Neutrophil (primary cell): ENCODE results near the gene P3H4.

ENCODE experiments used
- H3K27ac ChIP-seq: fragments of 200-600 bp; sonication (generic); 2 replicates; pipeline ENCODE4 v1.5.1; 2016; ENCODE audit warnings: mild to moderate bottlenecking, moderate library complexity
- H3K27me3 ChIP-seq: fragments of 200-600 bp; sonication (generic); 2 replicates; pipeline ENCODE4 v1.6.0; 2016; ENCODE audit warnings: mild to moderate bottlenecking
- H3K36me3 ChIP-seq: fragments of 200-600 bp; sonication (generic); 2 replicates; pipeline ENCODE4 v1.5.1; 2017
- H3K4me1 ChIP-seq, 2 experiments: fragments of 200-600 bp in 1 of 2; sonication (generic) in 1 of 2; 1 replicate in 1 of 2; 2 replicates in 1 of 2; pipeline versions ENCODE4 v1.5.1 to v1.6.1; 2013 to 2016; ENCODE audit warnings: low read depth in 1 of 2, low read length in 1 of 2, mild to moderate bottlenecking in 1 of 2, moderate library complexity in 1 of 2; ENCODE audit not compliant: control insufficient read depth in 1 of 2, insufficient read depth in 1 of 2
- H3K4me3 ChIP-seq, 2 experiments: fragments of 200-600 bp in 1 of 2; sonication (generic) in 1 of 2; 1 replicate in 1 of 2; 2 replicates in 1 of 2; pipeline ENCODE4 v1.5.1; 2013 to 2016; ENCODE audit warnings: low read depth in 1 of 2, low read length in 1 of 2, mild to moderate bottlenecking in 1 of 2, moderate library complexity in 1 of 2
- H3K9me3 ChIP-seq: fragments of 200-600 bp; sonication (generic); 2 replicates; pipeline ENCODE4 v1.5.1; 2016
- TF ChIP-seq, protein P1 (sequence below): fragments of 200-600 bp; sonication (generic); IDR thresholded peaks from 2 replicates; pipeline ENCODE4 v1.5.1; 2016; ENCODE audit warnings: antibody characterized with exemption

Gene P3H4

DNA sequence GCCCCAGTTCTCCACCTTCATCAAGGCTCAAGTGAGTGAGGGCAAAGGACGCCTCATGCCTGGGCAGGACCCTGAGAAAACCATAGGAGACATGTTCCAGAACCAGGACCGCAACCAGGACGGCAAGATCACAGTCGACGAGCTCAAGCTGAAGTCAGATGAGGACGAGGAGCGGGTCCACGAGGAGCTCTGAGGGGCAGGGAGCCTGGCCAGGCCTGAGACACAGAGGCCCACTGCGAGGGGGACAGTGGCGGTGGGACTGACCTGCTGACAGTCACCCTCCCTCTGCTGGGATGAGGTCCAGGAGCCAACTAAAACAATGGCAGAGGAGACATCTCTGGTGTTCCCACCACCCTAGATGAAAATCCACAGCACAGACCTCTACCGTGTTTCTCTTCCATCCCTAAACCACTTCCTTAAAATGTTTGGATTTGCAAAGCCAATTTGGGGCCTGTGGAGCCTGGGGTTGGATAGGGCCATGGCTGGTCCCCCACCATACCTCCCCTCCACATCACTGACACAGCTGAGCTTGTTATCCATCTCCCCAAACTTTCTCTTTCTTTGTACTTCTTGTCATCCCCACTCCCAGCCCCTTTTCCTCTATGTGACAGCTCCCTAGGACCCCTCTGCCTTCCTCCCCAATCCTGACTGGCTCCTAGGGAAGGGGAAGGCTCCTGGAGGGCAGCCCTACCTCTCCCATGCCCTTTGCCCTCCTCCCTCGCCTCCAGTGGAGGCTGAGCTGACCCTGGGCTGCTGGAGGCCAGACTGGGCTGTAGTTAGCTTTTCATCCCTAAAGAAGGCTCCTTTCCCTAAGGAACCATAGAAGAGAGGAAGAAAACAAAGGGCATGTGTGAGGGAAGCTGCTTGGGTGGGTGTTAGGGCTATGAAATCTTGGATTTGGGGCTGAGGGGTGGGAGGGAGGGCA lies 10.7 kb upstream of the P3H4 start:
- Histone ChIP-seq H3K4me1 (no peaks in the 10 kb centered on the region), H3K27ac (no peak overlapping the region), H3K4me3 (no peak overlapping the region), H3K9me3 (no peaks in the 10 kb centered on the region), H3K27me3 (no peaks in the 10 kb centered on the region), H3K36me3 (no peaks in the 10 kb centered on the region)
- TF ChIP-seq, protein P1, sequence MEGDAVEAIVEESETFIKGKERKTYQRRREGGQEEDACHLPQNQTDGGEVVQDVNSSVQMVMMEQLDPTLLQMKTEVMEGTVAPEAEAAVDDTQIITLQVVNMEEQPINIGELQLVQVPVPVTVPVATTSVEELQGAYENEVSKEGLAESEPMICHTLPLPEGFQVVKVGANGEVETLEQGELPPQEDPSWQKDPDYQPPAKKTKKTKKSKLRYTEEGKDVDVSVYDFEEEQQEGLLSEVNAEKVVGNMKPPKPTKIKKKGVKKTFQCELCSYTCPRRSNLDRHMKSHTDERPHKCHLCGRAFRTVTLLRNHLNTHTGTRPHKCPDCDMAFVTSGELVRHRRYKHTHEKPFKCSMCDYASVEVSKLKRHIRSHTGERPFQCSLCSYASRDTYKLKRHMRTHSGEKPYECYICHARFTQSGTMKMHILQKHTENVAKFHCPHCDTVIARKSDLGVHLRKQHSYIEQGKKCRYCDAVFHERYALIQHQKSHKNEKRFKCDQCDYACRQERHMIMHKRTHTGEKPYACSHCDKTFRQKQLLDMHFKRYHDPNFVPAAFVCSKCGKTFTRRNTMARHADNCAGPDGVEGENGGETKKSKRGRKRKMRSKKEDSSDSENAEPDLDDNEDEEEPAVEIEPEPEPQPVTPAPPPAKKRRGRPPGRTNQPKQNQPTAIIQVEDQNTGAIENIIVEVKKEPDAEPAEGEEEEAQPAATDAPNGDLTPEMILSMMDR = no peak

DNA sequence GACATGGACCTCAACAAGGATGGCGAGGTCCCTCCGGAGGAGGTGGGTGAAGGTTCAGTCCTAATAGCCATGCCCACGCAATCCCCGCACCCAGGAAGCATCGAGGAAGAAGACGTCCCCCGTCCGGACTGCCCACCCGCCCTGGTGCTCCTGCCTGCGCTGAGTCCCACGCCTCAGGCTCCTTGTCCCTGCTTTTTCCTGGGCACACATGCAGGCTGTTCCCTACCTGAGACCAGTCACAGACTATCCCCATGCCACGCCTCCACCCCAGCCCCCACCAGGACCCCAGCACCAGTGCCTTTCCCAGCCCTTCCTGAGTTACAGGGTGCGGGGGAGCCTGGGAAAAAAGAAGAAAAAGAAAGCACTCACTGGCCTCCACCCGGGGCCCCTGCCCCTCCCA lies 10.0 kb upstream of the P3H4 start:
- Histone ChIP-seq H3K36me3 (no peaks in the 10 kb centered on the region), H3K9me3 (no peaks in the 10 kb centered on the region), H3K27me3 (no peaks in the 10 kb centered on the region), H3K27ac (no peak overlapping the region), H3K4me3 (no peak overlapping the region), H3K4me1 (no peaks in the 10 kb centered on the region)
- TF ChIP-seq, protein P1 = no peak

DNA sequence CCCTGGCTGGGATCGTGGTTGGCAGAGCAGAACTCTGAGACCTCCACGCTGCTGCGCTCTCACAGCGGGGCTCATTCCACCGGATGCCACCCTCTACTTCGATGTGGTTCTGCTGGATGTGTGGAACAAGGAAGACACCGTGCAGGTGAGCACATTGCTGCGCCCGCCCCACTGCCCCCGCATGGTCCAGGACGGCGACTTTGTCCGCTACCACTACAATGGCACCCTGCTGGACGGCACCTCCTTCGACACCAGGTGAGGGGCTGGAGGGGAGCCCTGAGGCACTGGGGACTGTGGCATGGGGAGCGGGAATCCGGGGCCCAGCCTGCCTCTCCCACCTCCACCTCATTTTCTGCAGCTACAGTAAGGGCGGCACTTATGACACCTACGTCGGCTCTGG lies 6.3 kb upstream of the P3H4 start:
- H3K27ac ChIP-seq = no peak overlapping the region
- TF ChIP-seq, protein P1 = no peak
- H3K4me1 ChIP-seq = no peaks in the 10 kb centered on the region
- H3K36me3 ChIP-seq = no peaks in the 10 kb centered on the region
- peaks cover 22% of the 10 kb centered on the region for H3K27me3 ChIP-seq
- H3K4me3 ChIP-seq = no peak overlapping the region
- H3K9me3 ChIP-seq = no peaks in the 10 kb centered on the region

DNA sequence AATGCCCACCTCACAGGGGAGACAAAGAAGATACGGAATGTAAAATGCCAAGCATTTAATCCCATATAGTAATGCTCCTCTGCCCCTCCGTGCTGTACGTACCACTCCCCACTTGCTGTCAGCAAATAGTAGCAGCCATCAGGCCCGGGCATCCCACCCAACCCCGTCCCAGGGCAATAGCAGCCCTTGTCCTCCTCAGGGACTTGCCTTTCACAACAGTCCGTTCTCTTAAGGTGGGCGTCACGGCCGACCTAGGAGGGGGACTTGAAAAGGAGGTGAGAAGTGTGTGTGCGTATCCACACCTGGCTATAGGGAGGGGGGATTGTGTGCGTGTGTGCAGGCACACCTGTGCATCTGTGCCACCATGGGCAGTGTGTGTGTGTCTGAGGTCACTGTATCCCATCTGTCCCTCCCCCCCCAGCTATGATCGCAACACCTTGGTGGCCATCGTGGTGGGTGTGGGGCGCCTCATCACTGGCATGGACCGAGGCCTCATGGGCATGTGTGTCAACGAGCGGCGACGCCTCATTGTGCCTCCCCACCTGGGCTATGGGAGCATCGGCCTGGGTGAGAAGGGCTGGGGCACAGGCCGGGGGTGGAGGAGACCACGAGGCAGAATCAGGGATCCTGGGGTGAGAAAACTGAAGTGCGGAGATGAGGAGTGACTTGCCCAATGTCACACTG lies 5.0 kb upstream of the P3H4 start:
- no peaks in the 10 kb centered on the region for H3K9me3 ChIP-seq
- H3K27me3 ChIP-seq = peaks cover 34% of the 10 kb centered on the region
- peaks cover 6 to 8% of the 10 kb centered on the region in 2 experiments for H3K4me1 ChIP-seq
- no peak overlapping the region for H3K27ac ChIP-seq
- no peak overlapping the region for H3K4me3 ChIP-seq
- no peaks in the 10 kb centered on the region for H3K36me3 ChIP-seq
- TF ChIP-seq, protein P1 = no peak

DNA sequence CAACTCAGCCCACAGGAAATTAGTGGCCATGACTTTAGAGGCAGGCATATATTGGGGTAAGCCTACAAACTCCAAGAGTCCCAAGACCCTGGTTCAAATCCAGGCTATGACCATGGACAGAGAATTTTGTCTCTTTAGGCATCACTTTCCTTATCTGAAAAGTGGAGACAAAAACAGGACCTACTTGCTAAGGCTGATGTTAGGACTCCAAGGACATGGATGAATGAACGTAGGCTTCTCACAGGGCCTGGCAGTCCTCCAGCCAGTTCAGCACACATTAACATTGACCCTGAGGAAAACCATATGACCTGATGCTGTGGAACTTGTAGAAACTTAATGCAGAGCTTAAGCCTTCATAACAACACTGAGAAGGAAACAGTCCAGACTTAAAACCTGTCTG lies 2.4 kb upstream of the P3H4 start:
- Histone ChIP-seq H3K4me1 (peaks cover 15 to 18% of the 10 kb centered on the region in 2 experiments), H3K27ac (no peak overlapping the region), H3K4me3 (no peak overlapping the region), H3K36me3 (no peaks in the 10 kb centered on the region), H3K9me3 (no peaks in the 10 kb centered on the region), H3K27me3 (peaks cover 60% of the 10 kb centered on the region)
- TF ChIP-seq, protein P1 = no peak
